CD14-positive monocyte (primary cell): ENCODE results near the gene TOM1L2. TPM values are rescaled to one million over a fixed set of nuclear protein-coding genes. Genes with fewer than 3 reads are reported as not detected.
A peak's percentile ranks its signal among the peaks of the same experiment; 100 is the strongest.

Experiments used
- DNase-seq, 3 donors: peaks; one replicate each; pipeline ENCODE4 v3.0.0-alpha.2; 2011 to 2022
- H2AFZ ChIP-seq: 2 replicates; pipeline ENCODE4 v1.6.0; 2012; ENCODE audit warnings: mild to moderate bottlenecking, low read depth, low read length, inconsistent platforms; ENCODE audit not compliant: insufficient read depth, poor library complexity, severe bottlenecking
- H3K27ac ChIP-seq, 2 donors: 1 replicate in 1 of 2; 2 replicates in 1 of 2; pipeline ENCODE4 v1.5.1; 2012 to 2013; ENCODE audit warnings: low read length in 2 of 2, control low read depth in 1 of 2, inconsistent platforms in 1 of 2, low read depth in 1 of 2, mild to moderate bottlenecking in 1 of 2
- H3K27me3 ChIP-seq, 2 donors: one replicate each; pipeline versions ENCODE4 v1.6.0 to v1.6.1; 2011 to 2013; ENCODE audit warnings: low read length in 2 of 2; ENCODE audit not compliant: control insufficient read depth in 2 of 2, insufficient read depth in 2 of 2
- H3K36me3 ChIP-seq, 2 donors: replicated peaks in 1 of 2; 1 replicate in 1 of 2; 2 replicates in 1 of 2; pipeline versions ENCODE4 v1.5.1 to v1.6.1; 2012 to 2013; ENCODE audit warnings: low read length in 2 of 2, control low read depth in 1 of 2, inconsistent platforms in 1 of 2, mild to moderate bottlenecking in 1 of 2; ENCODE audit not compliant: insufficient read depth in 2 of 2, control insufficient read depth in 1 of 2
- H3K4me1 ChIP-seq, 2 donors: 1 replicate in 1 of 2; 2 replicates in 1 of 2; pipeline versions ENCODE4 v1.5.1 to v1.6.1; 2012 to 2013; ENCODE audit warnings: low read length in 2 of 2, control low read depth in 1 of 2, inconsistent platforms in 1 of 2, mild to moderate bottlenecking in 1 of 2, moderate library complexity in 1 of 2; ENCODE audit not compliant: insufficient read depth in 2 of 2, control insufficient read depth in 1 of 2
- H3K4me2 ChIP-seq: replicated peaks from 2 replicates; pipeline ENCODE3; 2012; ENCODE audit warnings: low read length, moderate library complexity, mild to moderate bottlenecking; ENCODE audit not compliant: poor library complexity, severe bottlenecking; ENCODE audit errors: extremely low read depth
- H3K4me3 ChIP-seq, 3 experiments: fragments of 200-600 bp in 1 of 3; sonication (generic) in 1 of 3; replicated peaks in 1 of 3; 1 replicate in 2 of 3; 2 replicates in 1 of 3; pipeline ENCODE4 v1.5.1; 2011 to 2013; ENCODE audit warnings: low read length in 3 of 3, mild to moderate bottlenecking in 3 of 3, control low read depth in 2 of 3, low read depth in 2 of 3, inconsistent platforms in 1 of 3, moderate library complexity in 1 of 3
- H3K79me2 ChIP-seq: 2 replicates; pipeline ENCODE4 v1.6.0; 2012; ENCODE audit warnings: mild to moderate bottlenecking, control low read depth, inconsistent platforms, low read length, moderate library complexity; ENCODE audit not compliant: insufficient read depth
- H3K9ac ChIP-seq: 2 replicates; pipeline ENCODE4 v1.6.0; 2017; ENCODE audit warnings: low read length, mild to moderate bottlenecking; ENCODE audit not compliant: insufficient read depth, poor library complexity, severe bottlenecking
- H3K9me3 ChIP-seq, 2 donors: replicated peaks in 1 of 2; 1 replicate in 1 of 2; 2 replicates in 1 of 2; pipeline versions ENCODE4 v1.5.1 to v1.6.1; 2012 to 2013; ENCODE audit warnings: low read length in 2 of 2, control low read depth in 1 of 2; ENCODE audit not compliant: control insufficient read depth in 1 of 2, insufficient read depth in 1 of 2
- H4K20me1 ChIP-seq: 2 replicates; pipeline ENCODE4 v1.6.0; 2012; ENCODE audit warnings: mild to moderate bottlenecking, low read length, control low read depth, moderate library complexity; ENCODE audit not compliant: insufficient read depth
- H3K27ac Mint-ChIP-seq, 7 donors: one replicate each; pipeline ENCODE4 v1.8.0; 2020; ENCODE audit warnings: mild to moderate bottlenecking in 7 of 7, mixed read lengths in 7 of 7, moderate library complexity in 6 of 7, inconsistent platforms in 2 of 7
- H3K27me3 Mint-ChIP-seq, 3 donors: one replicate each; pipeline ENCODE4 v1.8.0; 2021 to 2022; ENCODE audit warnings: low read depth in 3 of 3, mild to moderate bottlenecking in 3 of 3, mixed read lengths in 3 of 3, moderate library complexity in 3 of 3, inconsistent platforms in 1 of 3
- H3K36me3 Mint-ChIP-seq, 2 donors: one replicate each; pipeline ENCODE4 v1.8.0; 2020; ENCODE audit warnings: mixed read lengths in 2 of 2, inconsistent platforms in 1 of 2, mild to moderate bottlenecking in 1 of 2
- H3K4me1 Mint-ChIP-seq: one replicate; pipeline ENCODE4 v1.8.0; 2020; ENCODE audit warnings: mild to moderate bottlenecking, mixed read lengths
- H3K4me3 Mint-ChIP-seq, 2 donors: one replicate each; pipeline ENCODE4 v1.8.0; 2020; ENCODE audit warnings: mild to moderate bottlenecking in 2 of 2, mixed read lengths in 2 of 2, moderate library complexity in 1 of 2
- H3K9me3 Mint-ChIP-seq, 7 donors: one replicate each; pipeline ENCODE4 v1.8.0; 2020 to 2022; ENCODE audit warnings: mixed read lengths in 7 of 7, mild to moderate bottlenecking in 6 of 7, moderate library complexity in 6 of 7, inconsistent platforms in 2 of 7
- WGBS: methylation state at CpG from one replicate; pipeline ENCODE4 v1.1.5; 2013; ENCODE audit warnings: missing lambda C conversion rate; ENCODE audit not compliant: insufficient coverage; 5-methylcytosine and 5-hydroxymethylcytosine counted together
- intact Hi-C, 2 donors: fragments of 100-400 bp; cut with micrococcal nuclease; formaldehyde crosslinking; loops; one replicate each; pipeline versions ENCODE4 v1.15.0 to v1.15.1; 2023
- polyA plus RNA-seq, 3 donors: library from polyadenylated mRNA; depleted of rRNA in 1 of 3; unstranded in 2 of 3; stranded (reverse) in 1 of 3; fragments of 300-500 nt in 2 of 3; fragments of >200 nt in 1 of 3; fragmentation: Illumina TruSeq in 2 of 3; gene quantifications; 1 replicate in 2 of 3; 2 replicates in 1 of 3; pipeline ENCODE4 v1.2.3, GENCODE V29; 2012 to 2021
- TF ChIP-seq, protein P1 (sequence below): fragments of 200-600 bp; IDR thresholded peaks from one replicate; pipeline ENCODE4 v1.8.0; 2022; ENCODE audit warnings: antibody characterized with exemption, mild to moderate bottlenecking

TOM1L2 gene
- polyA plus RNA-seq, 3 donors, result 1.7 to 28.2 (median 2.8) TPM

DNA sequence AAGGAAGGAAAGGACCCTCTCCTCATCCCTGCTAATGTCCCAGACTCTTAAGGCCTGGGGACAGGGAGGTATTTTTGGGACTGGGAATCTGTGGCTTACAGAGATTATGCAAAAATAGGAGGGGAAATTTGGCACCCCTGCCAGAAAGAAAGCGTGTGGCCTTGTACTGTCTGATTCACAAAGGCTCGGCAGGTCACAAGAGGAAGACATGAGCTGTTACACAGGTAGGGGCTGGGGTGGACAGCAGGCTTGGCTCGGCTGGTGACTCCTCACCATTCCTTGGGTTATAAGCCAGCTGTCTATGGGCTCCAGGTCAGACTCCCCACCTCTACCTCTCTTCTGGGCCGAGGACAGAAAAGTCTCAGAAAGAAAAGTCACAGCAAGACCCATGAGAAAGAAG lies 114.7 kb downstream of the TOM1L2 start:
- intact Hi-C loops, result no loop called here
- no peak overlapping the region for H3K4me3 Mint-ChIP-seq
- Histone ChIP-seq H3K4me1 (no peaks in the 10 kb centered on the region), H3K9ac (no peak overlapping the region), H3K27ac (no peak overlapping the region), H3K4me2 (no peak overlapping the region), H4K20me1 (no peaks in the 10 kb centered on the region), H3K36me3 (peaks cover 6 to 35% of the 10 kb centered on the region in 2 donors), H3K9me3 (no peaks in the 10 kb centered on the region), H3K27me3 (no peaks in the 10 kb centered on the region), H2AFZ (no peak overlapping the region), H3K4me3 (no peak overlapping the region), H3K79me2 (no peaks in the 10 kb centered on the region)
- no peaks in the 10 kb centered on the region for H3K9me3 Mint-ChIP-seq
- peak overlapping the region in 1 of 7 donors; percentile 65 for H3K27ac Mint-ChIP-seq
- peaks cover 2% of the 10 kb centered on the region for H3K4me1 Mint-ChIP-seq
- H3K27me3 Mint-ChIP-seq, result no peaks in the 10 kb centered on the region
- WGBS, result 100% methylated on average over 3 of the region's 4 CpGs
- no peak for DNase-seq
- TF ChIP-seq, protein P1, sequence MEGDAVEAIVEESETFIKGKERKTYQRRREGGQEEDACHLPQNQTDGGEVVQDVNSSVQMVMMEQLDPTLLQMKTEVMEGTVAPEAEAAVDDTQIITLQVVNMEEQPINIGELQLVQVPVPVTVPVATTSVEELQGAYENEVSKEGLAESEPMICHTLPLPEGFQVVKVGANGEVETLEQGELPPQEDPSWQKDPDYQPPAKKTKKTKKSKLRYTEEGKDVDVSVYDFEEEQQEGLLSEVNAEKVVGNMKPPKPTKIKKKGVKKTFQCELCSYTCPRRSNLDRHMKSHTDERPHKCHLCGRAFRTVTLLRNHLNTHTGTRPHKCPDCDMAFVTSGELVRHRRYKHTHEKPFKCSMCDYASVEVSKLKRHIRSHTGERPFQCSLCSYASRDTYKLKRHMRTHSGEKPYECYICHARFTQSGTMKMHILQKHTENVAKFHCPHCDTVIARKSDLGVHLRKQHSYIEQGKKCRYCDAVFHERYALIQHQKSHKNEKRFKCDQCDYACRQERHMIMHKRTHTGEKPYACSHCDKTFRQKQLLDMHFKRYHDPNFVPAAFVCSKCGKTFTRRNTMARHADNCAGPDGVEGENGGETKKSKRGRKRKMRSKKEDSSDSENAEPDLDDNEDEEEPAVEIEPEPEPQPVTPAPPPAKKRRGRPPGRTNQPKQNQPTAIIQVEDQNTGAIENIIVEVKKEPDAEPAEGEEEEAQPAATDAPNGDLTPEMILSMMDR, result no peak
- H3K36me3 Mint-ChIP-seq, result peaks cover 16 to 39% of the 10 kb centered on the region in 2 donors

DNA sequence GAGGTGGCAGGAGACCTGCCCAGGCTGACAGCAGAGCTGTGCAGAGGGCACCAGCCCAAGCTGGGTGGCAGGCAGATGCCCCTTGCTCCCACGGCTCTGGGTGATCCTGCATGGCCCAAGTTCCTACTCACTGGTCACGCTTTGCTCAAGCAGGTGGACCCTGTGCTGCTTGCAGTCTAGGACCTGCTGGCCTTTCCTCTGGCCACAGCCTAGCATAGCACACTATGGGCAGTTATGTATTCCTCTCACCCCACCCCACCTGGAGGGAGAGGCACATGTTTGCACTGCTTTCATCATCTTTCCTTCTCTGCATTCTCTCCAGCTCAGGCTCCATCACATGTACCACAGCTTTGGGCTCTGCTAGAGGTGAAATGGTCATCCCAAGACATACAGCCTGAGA lies 115.8 kb downstream of the TOM1L2 start:
- no peaks in the 10 kb centered on the region for H3K27me3 ChIP-seq
- H4K20me1 ChIP-seq, result no peaks in the 10 kb centered on the region
- TF ChIP-seq, protein P1, result no peak
- no peak overlapping the region for H3K4me2 ChIP-seq
- H3K27ac ChIP-seq, result no peak overlapping the region
- H3K36me3 Mint-ChIP-seq, result peaks cover 18 to 31% of the 10 kb centered on the region in 2 donors
- peaks cover 6 to 24% of the 10 kb centered on the region in 2 donors for H3K36me3 ChIP-seq
- no peak for DNase-seq
- H3K27ac Mint-ChIP-seq, result no peak overlapping the region
- H3K79me2 ChIP-seq, result no peaks in the 10 kb centered on the region
- H3K9me3 Mint-ChIP-seq, result no peaks in the 10 kb centered on the region
- no peaks in the 10 kb centered on the region for H3K9me3 ChIP-seq
- 93% methylated on average over 2 of the region's 2 CpGs for WGBS
- H3K4me3 ChIP-seq, result no peak overlapping the region
- peaks cover 2% of the 10 kb centered on the region for H3K4me1 Mint-ChIP-seq
- H3K9ac ChIP-seq, result no peak overlapping the region
- H3K27me3 Mint-ChIP-seq, result no peaks in the 10 kb centered on the region
- intact Hi-C loops, result no loop called here
- no peaks in the 10 kb centered on the region for H3K4me1 ChIP-seq
- H2AFZ ChIP-seq, result no peak overlapping the region
- no peak overlapping the region for H3K4me3 Mint-ChIP-seq
